GM12878 (cell line): ENCODE results near the gene TTLL7. TPM values are rescaled to one million over a fixed set of nuclear protein-coding genes. Genes with fewer than 3 reads are reported as not detected.

Source experiments
- ATAC-seq: fragments of 200-7000 bp; cut with Tn5 transposase; 3 replicates; pipeline ENCODE4 v1.9.1; 2020; ENCODE audit warnings: mild to moderate bottlenecking, moderate library complexity
- BruUV-seq: library from RNA; stranded (reverse); fragments of 400-500 nt; replicated peaks from 2 replicates; lab custom pipeline; 2021; lab: Mats Ljungman, UMichigan
- CTCF ChIA-PET: fragments of 300-600 bp; sonication (Branson Sonifier 250); formaldehyde crosslinking; extraction: SDS; loops from one replicate; lab custom pipeline; 2021; ENCODE audit warnings: inconsistent platforms; lab: Yijun Ruan, JAX
- POLR2A ChIA-PET: fragments of 350-600 bp; formaldehyde crosslinking; extraction: SDS; loops from one replicate; lab custom pipeline; 2021; ENCODE audit warnings: inconsistent platforms; lab: Charles Lee
- RAD21 ChIA-PET: fragments of 300-600 bp; sonication (Branson Sonifier 250); formaldehyde crosslinking; loops from one replicate; lab custom pipeline; 2023; ENCODE audit warnings: antibody characterized with exemption; ENCODE audit not compliant: unreplicated experiment; lab: Charles Lee
- SMC1A ChIA-PET: fragments of 300-600 bp; sonication (Branson Sonifier 250); formaldehyde crosslinking; loops from one replicate; lab custom pipeline; 2023; ENCODE audit not compliant: unreplicated experiment, uncharacterized antibody; lab: Charles Lee
- DNase-seq: peaks from one replicate; pipeline ENCODE4 v3.0.0-alpha.2; 2011; ENCODE audit warnings: low read depth, low spot score
- FAIRE-seq: peaks from 3 replicates; lab custom pipeline; 2011; peaks lifted over from hg19 to GRCh38; lab: Jason Lieb, UNC
- H2AFZ ChIP-seq: 2 replicates; pipeline ENCODE4 v1.6.0; 2011; ENCODE audit warnings: low read depth, low read length, control low read depth; ENCODE audit not compliant: control insufficient read depth
- H3K27ac ChIP-seq: 2 replicates; pipeline ENCODE4 v1.5.1; 2011; ENCODE audit warnings: control low read depth; ENCODE audit not compliant: control insufficient read depth, insufficient read depth
- H3K27me3 ChIP-seq, 2 experiments: replicated peaks in 1 of 2; 2 replicates each; pipeline versions ENCODE4 v1.6.0 to v1.6.1; 2011; ENCODE audit warnings: low read length in 1 of 2; ENCODE audit not compliant: control insufficient read depth in 2 of 2, insufficient read depth in 2 of 2
- H3K36me3 ChIP-seq, 2 experiments: 2 replicates each; pipeline ENCODE4 v1.5.1; 2011; ENCODE audit warnings: low read length in 1 of 2; ENCODE audit not compliant: control insufficient read depth in 2 of 2, insufficient read depth in 2 of 2
- H3K4me1 ChIP-seq: 2 replicates; pipeline ENCODE4 v1.6.1; 2011; ENCODE audit warnings: mild to moderate bottlenecking, low read length, moderate library complexity, mixed read lengths; ENCODE audit not compliant: control insufficient read depth, insufficient read depth
- H3K4me2 ChIP-seq: 2 replicates; pipeline ENCODE4 v1.6.0; 2011; ENCODE audit warnings: control low read depth; ENCODE audit not compliant: control insufficient read depth, insufficient read depth
- H3K4me3 ChIP-seq: fragments of 200-600 bp; sonication (generic); 2 replicates; pipeline ENCODE4 v1.5.1; 2016
- H3K79me2 ChIP-seq: 2 replicates; pipeline ENCODE4 v1.6.0; 2011; ENCODE audit warnings: low read length; ENCODE audit not compliant: control insufficient read depth, insufficient read depth
- H3K9ac ChIP-seq: 2 replicates; pipeline ENCODE4 v1.8.0; 2011; ENCODE audit warnings: low read length, control low read depth, mixed read lengths; ENCODE audit not compliant: control insufficient read depth, insufficient read depth
- H3K9me3 ChIP-seq: replicated peaks from 3 replicates; pipeline ENCODE4 v1.5.1; 2011; ENCODE audit warnings: mild to moderate bottlenecking, low read length; ENCODE audit not compliant: control insufficient read depth, insufficient read depth
- H4K20me1 ChIP-seq: 2 replicates; pipeline ENCODE4 v1.6.0; 2011; ENCODE audit not compliant: control insufficient read depth, insufficient read depth
- FOS ChIP-seq: IDR thresholded peaks from 3 replicates; pipeline ENCODE4 v1.6.1; 2011; ENCODE audit warnings: borderline replicate concordance; ENCODE audit not compliant: insufficient read length; ENCODE audit errors: extremely low read depth
- LARP7 ChIP-seq: fragments of 450-650 bp; IDR thresholded peaks from 2 replicates; pipeline ENCODE4 v1.6.1; 2017; ENCODE audit warnings: mild to moderate bottlenecking
- RCOR1 ChIP-seq: conservative IDR thresholded peaks from 2 replicates; pipeline ENCODE4 v1.6.1; 2012; ENCODE audit warnings: low read depth, low read length, improper control_type of control experiment
- SMAD5 ChIP-seq: IDR thresholded peaks from 2 replicates; pipeline ENCODE4 v1.6.1; 2016; ENCODE audit warnings: antibody characterized with exemption, low read depth
- WGBS: methylation state at CpG from one replicate; pipeline ENCODE4 v1.1.6; 2016; ENCODE audit warnings: low lambda C conversion rate; ENCODE audit not compliant: insufficient replicate concordance, insufficient coverage; ENCODE audit errors: missing lambda C conversion rate; 5-methylcytosine and 5-hydroxymethylcytosine counted together
- in situ Hi-C: fragments of 300-500 bp; cut with MboI; formaldehyde crosslinking; loops from 9 replicates; pipeline ENCODE4 v1.14.3; 2018; ENCODE audit warnings: mixed read lengths
- intact Hi-C: fragments of 100-400 bp; cut with micrococcal nuclease; formaldehyde crosslinking; loops from one replicate; pipeline ENCODE4 v1.14.2; 2022; ENCODE audit not compliant: unreplicated experiment
- polyA plus RNA-seq, 11 experiments: library from polyadenylated mRNA; depleted of rRNA in 4 of 11; unstranded in 6 of 11; stranded (reverse) in 5 of 11; fragments of >200 nt; fragmentation: Nextera tagmentation in 4 of 11; fragmentation: Illumina TruSeq in 1 of 11; extraction: Ambion mirVana in 4 of 11; extraction: Trizol in 1 of 11; gene quantifications; 1 replicate in 1 of 11; 2 replicates in 10 of 11; pipeline versions ENCODE4 v1.2.1 to v1.2.3, GENCODE V29; 2011 to 2016; ENCODE audit warnings: inconsistent platforms in 2 of 11, missing spikeins in 2 of 11, low read depth in 1 of 11
- total RNA-seq, 4 experiments: library from RNA; depleted of rRNA in 3 of 4; stranded (reverse); fragments of >200 nt in 3 of 4; fragmentation: Illumina TruSeq in 1 of 4; extraction: Trizol in 1 of 4; gene quantifications; 2 replicates each; pipeline versions ENCODE4 v1.2.1 to v1.2.3, GENCODE V29; 2013 to 2021
- TF ChIP-seq, protein P1 (sequence below): fragments of 450-650 bp; formaldehyde crosslinking; IDR thresholded peaks from 2 replicates; pipeline ENCODE4 v1.4.0; 2022; ENCODE audit warnings: mild to moderate bottlenecking, moderate library complexity
- TF ChIP-seq, protein P2 (sequence below): IDR thresholded peaks from 2 replicates; pipeline ENCODE4 v1.6.1; 2012; ENCODE audit warnings: low read depth, low read length, improper control_type of control experiment

TTLL7 gene
- total and polyA plus RNA-seq, 10 of the 15 experiments (the other 5 are each of a cell fraction or from before 2014, with no cell fraction given), result 0.03 to 1.4 (median 0.61) TPM

DNA sequence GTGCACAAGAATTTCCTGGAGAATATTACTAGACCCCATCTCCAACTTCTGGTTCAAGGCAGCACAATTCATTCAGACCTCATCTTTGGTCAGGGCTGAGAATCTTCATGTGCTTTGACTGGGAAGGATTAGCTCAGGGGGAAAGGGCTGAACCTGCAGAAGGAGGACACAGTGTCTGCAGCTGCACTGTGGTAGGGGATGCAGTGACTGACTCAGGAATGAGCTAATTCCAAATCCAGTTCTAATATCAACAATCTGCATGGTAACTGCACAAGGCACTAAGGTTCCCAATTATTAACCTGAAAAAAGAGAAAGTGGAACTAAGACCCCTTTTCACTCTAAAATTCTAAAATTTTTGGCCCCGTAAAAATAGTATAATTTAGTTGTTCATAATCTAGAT lies 31.6 kb downstream of the TTLL7 start:
- H3K27me3 ChIP-seq, result no peaks in the 10 kb centered on the region
- no peaks in the 10 kb centered on the region for H3K36me3 ChIP-seq
- 0% methylated on average over 1 of the region's 1 CpG for WGBS
- POLR2A ChIA-PET, result no interaction called here
- RAD21 ChIA-PET, result no interaction called here
- H3K4me3 ChIP-seq, result no peak overlapping the region
- H3K9ac ChIP-seq, result no peak overlapping the region
- intact Hi-C loops (no loop called here), in situ Hi-C loops (no loop called here)
- FAIRE-seq, result no peak
- DNase-seq, result no peak
- no peak overlapping the region for H3K4me2 ChIP-seq
- no peak overlapping the region for H2AFZ ChIP-seq
- ATAC-seq, result no peak
- no TSS peak for BruUV-seq
- no peaks in the 10 kb centered on the region for H3K4me1 ChIP-seq
- H3K79me2 ChIP-seq, result no peaks in the 10 kb centered on the region
- CTCF ChIA-PET, result no interaction called here
- TF ChIP-seq RCOR1 (no peak), SMAD5 (no peak), FOS (no peak), LARP7 (no peak)
- TF ChIP-seq, protein P1, sequence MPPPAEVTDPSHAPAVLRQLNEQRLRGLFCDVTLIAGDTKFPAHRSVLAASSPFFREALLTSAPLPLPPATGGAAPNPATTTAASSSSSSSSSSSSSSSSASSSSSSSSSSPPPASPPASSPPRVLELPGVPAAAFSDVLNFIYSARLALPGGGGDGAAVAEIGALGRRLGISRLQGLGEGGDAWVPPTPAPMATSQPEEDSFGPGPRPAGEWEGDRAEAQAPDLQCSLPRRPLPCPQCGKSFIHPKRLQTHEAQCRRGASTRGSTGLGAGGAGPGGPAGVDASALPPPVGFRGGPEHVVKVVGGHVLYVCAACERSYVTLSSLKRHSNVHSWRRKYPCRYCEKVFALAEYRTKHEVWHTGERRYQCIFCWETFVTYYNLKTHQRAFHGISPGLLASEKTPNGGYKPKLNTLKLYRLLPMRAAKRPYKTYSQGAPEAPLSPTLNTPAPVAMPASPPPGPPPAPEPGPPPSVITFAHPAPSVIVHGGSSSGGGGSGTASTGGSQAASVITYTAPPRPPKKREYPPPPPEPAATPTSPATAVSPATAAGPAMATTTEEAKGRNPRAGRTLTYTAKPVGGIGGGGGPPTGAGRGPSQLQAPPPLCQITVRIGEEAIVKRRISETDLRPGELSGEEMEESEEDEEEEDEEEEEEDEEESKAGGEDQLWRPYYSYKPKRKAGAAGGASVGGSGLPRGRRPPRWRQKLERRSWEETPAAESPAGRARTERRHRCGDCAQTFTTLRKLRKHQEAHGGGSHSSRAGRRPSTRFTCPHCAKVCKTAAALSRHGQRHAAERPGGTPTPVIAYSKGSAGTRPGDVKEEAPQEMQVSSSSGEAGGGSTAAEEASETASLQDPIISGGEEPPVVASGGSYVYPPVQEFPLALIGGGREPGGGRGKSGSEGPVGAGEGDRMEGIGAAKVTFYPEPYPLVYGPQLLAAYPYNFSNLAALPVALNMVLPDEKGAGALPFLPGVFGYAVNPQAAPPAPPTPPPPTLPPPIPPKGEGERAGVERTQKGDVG (CRISPR knock-in tag), result no peak
- TF ChIP-seq, protein P2, sequence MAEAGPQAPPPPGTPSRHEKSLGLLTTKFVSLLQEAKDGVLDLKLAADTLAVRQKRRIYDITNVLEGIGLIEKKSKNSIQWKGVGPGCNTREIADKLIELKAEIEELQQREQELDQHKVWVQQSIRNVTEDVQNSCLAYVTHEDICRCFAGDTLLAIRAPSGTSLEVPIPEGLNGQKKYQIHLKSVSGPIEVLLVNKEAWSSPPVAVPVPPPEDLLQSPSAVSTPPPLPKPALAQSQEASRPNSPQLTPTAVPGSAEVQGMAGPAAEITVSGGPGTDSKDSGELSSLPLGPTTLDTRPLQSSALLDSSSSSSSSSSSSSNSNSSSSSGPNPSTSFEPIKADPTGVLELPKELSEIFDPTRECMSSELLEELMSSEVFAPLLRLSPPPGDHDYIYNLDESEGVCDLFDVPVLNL, result no peak
- no peaks in the 10 kb centered on the region for H4K20me1 ChIP-seq
- no peak overlapping the region for H3K27ac ChIP-seq
- no peaks in the 10 kb centered on the region for H3K9me3 ChIP-seq
- SMC1A ChIA-PET, result no interaction called here
